K562 (cell line): ENCODE measurements around the gene MARK3. TPM values are rescaled to one million over a fixed set of nuclear protein-coding genes. Genes with fewer than 3 reads are reported as not detected.
A peak's percentile ranks its signal among the peaks of the same experiment; 100 is the strongest.

Experiments used
- FOXJ2 ChIP-seq: fragments of 200-800 bp; sonication (Bioruptor generic); IDR thresholded peaks from 2 replicates; pipeline ENCODE4 v1.6.1; 2016; ENCODE audit warnings: missing genetic modification characterization, missing compliant biosample characterization
- FOXK2 ChIP-seq, 2 experiments: fragments of 450-650 bp; IDR thresholded peaks in 1 of 2; conservative IDR thresholded peaks in 1 of 2; 2 replicates each; pipeline ENCODE4 v1.6.1; 2016; ENCODE audit warnings: low read depth in 2 of 2, mild to moderate bottlenecking in 1 of 2
- SREBF1 ChIP-seq: fragments of 150-350 bp; IDR thresholded peaks from 2 replicates; pipeline ENCODE4 v1.6.1; 2014; ENCODE audit warnings: antibody characterized with exemption, low read depth, low read length, borderline replicate concordance
- TAL1 ChIP-seq: fragments of 450-650 bp; IDR thresholded peaks from 2 replicates; pipeline ENCODE4 v1.6.1; 2016; ENCODE audit warnings: mild to moderate bottlenecking
- TEAD4 ChIP-seq, 2 experiments: sonication (generic) in 1 of 2; formaldehyde crosslinking in 1 of 2; IDR thresholded peaks; 2 replicates each; pipeline versions ENCODE4 v1.6.1 to v1.8.0; 2012 to 2022; ENCODE audit warnings: borderline replicate concordance in 1 of 2, inconsistent platforms in 1 of 2, low read length in 1 of 2, mild to moderate bottlenecking in 1 of 2, missing genetic modification reagents in 1 of 2
- THRAP3 ChIP-seq: fragments of 450-650 bp; IDR thresholded peaks from 2 replicates; pipeline ENCODE4 v1.6.1; 2016; ENCODE audit warnings: mild to moderate bottlenecking, inconsistent platforms, borderline replicate concordance
- ZBTB8A ChIP-seq: fragments of 450-650 bp; IDR thresholded peaks from 2 replicates; pipeline ENCODE4 v1.6.1; 2018; ENCODE audit warnings: mild to moderate bottlenecking, moderate library complexity; ENCODE audit not compliant: partially characterized antibody
- ZC3H8 ChIP-seq: fragments of 450-650 bp; IDR thresholded peaks from 2 replicates; pipeline ENCODE4 v1.6.1; 2017
- polyA plus RNA-seq, 8 experiments: library from polyadenylated mRNA; depleted of rRNA in 4 of 8; stranded (reverse) in 5 of 8; unstranded in 3 of 8; fragments of >200 nt; fragmentation: Nextera tagmentation in 2 of 8; fragmentation: Illumina TruSeq in 1 of 8; extraction: Ambion mirVana in 2 of 8; extraction: Trizol in 1 of 8; gene quantifications; 2 replicates each; pipeline versions ENCODE4 v1.2.1 to v1.2.3, GENCODE V29; 2011 to 2014; ENCODE audit warnings: inconsistent platforms in 1 of 8, missing spikeins in 1 of 8
- total RNA-seq, 7 experiments: library from RNA; depleted of rRNA in 6 of 7; stranded (reverse); fragments of >200 nt in 6 of 7; fragmentation: Illumina TruSeq in 2 of 7; extraction: Trizol in 2 of 7; gene quantifications; 2 replicates each; pipeline versions ENCODE4 v1.2.1 to v1.2.3, GENCODE V29; 2011 to 2021; ENCODE audit warnings: low replicate concordance in 1 of 7
- TF ChIP-seq, protein P1 (sequence below), 3 experiments: fragments of 200-800 bp in 1 of 3; fragments of 250-450 bp in 1 of 3; fragments of 450-650 bp in 1 of 3; sonication (Bioruptor Pico) in 1 of 3; sonication (Bioruptor generic) in 1 of 3; formaldehyde crosslinking in 1 of 3; IDR thresholded peaks; 2 replicates each; pipeline versions ENCODE4 v1.6.1 to v1.8.0; 2016 to 2022; ENCODE audit warnings: mild to moderate bottlenecking in 2 of 3, missing genetic modification characterization in 2 of 3, missing compliant biosample characterization in 1 of 3, moderate library complexity in 1 of 3
- TF ChIP-seq, protein P2 (sequence below): fragments of 250-450 bp; sonication (Bioruptor Pico); IDR thresholded peaks from 2 replicates; pipeline ENCODE4 v1.5.0; 2021; ENCODE audit warnings: mild to moderate bottlenecking, borderline replicate concordance
- TF ChIP-seq, protein P3 (sequence below): sonication (generic); formaldehyde crosslinking; IDR thresholded peaks from 2 replicates; pipeline ENCODE4 v1.8.1; 2023; ENCODE audit warnings: mild to moderate bottlenecking, missing genetic modification reagents, moderate library complexity
- TF ChIP-seq, protein P4 (sequence below): fragments of 200-400 bp; formaldehyde crosslinking; IDR thresholded peaks from 2 replicates; pipeline ENCODE4 v1.6.1; 2017; ENCODE audit warnings: mild to moderate bottlenecking, low read depth, low read length, moderate library complexity
- TF ChIP-seq, protein P5 (sequence below): fragments of 250-450 bp; sonication (Bioruptor Pico); IDR thresholded peaks from 2 replicates; pipeline ENCODE4 v1.4.0; 2020; ENCODE audit warnings: mild to moderate bottlenecking

MARK3 gene
- total and polyA plus RNA-seq, 9 of the 15 experiments (the other 6 are each of a cell fraction or from before 2014, with no cell fraction given) = 10.1 to 68.7 (median 56.3) TPM

DNA sequence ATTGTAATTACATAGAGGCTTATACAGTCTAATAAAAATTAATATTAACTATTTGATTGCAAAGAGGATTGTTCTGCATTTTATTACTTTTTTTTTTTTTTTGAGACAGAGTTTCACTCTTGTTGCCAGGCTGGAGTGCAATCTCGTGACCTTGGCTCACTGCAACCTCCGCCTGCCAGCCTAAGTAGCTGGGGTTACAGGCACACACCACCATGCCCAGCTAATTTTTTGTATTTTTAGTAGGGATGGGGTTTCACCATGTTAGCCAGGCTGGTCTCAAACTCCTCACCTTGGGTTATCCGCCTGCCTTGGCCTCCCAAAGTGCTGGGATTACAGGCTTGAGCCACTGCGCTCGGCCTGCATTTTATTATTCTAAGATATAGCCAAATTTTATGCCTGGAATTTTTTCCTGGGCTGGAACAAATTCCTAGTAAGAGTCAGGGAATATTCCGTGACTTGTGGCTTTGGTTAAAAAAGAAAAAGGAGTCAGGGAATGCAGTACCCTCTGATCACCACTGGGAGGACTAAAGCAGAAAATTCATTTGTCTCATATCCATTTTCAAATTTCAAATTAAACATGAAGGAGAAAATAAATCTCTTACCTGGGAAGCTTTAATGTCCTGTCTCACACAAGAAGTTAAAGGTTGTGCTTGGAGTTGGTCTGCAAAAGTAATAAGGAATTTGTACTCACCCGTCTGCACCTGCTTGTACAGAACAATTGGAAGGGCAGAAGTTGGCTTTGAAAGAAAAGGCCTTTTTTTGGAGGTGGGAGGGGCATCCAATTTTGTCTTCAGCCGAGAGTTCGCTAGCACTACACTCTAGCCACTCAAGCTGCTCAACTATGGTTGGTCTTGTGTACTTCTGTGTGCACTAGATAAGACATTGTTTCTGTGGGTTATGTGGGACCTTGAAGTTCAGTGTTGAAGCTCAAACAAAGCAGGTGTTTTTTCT is 8.7 kb downstream of the MARK3 start (continued):
- TF ChIP-seq FOXK2 (conservative IDR thresholded peaks at IDR 0.05 in 1 of 2, IDR thresholded peaks at IDR 0.05 in 1 of 2; ENCODE audit: low read depth in 2 of 2) (peak; percentile 82 to 84), TEAD4 (IDR thresholded peaks at IDR 0.05; ENCODE audit: low read length) (peak; percentile 87), TEAD4 (CRISPR knock-in tag; IDR thresholded peaks at IDR 0.05; ENCODE audit: borderline replicate concordance) (no peak), ZC3H8 (no peak), TAL1 (peak; percentile 82), SREBF1 (no peak), ZBTB8A (no peak), THRAP3 (no peak), FOXJ2 (peak; percentile 28; the same call in 1 of the 2 replicates)
- TF ChIP-seq, protein P1, sequence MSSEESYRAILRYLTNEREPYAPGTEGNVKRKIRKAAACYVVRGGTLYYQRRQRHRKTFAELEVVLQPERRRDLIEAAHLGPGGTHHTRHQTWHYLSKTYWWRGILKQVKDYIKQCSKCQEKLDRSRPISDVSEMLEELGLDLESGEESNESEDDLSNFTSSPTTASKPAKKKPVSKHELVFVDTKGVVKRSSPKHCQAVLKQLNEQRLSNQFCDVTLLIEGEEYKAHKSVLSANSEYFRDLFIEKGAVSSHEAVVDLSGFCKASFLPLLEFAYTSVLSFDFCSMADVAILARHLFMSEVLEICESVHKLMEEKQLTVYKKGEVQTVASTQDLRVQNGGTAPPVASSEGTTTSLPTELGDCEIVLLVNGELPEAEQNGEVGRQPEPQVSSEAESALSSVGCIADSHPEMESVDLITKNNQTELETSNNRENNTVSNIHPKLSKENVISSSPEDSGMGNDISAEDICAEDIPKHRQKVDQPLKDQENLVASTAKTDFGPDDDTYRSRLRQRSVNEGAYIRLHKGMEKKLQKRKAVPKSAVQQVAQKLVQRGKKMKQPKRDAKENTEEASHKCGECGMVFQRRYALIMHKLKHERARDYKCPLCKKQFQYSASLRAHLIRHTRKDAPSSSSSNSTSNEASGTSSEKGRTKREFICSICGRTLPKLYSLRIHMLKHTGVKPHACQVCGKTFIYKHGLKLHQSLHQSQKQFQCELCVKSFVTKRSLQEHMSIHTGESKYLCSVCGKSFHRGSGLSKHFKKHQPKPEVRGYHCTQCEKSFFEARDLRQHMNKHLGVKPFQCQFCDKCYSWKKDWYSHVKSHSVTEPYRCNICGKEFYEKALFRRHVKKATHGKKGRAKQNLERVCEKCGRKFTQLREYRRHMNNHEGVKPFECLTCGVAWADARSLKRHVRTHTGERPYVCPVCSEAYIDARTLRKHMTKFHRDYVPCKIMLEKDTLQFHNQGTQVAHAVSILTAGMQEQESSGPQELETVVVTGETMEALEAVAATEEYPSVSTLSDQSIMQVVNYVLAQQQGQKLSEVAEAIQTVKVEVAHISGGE (CRISPR knock-in tag; IDR thresholded peaks at IDR 0.05) = no peak
- TF ChIP-seq, protein P2, sequence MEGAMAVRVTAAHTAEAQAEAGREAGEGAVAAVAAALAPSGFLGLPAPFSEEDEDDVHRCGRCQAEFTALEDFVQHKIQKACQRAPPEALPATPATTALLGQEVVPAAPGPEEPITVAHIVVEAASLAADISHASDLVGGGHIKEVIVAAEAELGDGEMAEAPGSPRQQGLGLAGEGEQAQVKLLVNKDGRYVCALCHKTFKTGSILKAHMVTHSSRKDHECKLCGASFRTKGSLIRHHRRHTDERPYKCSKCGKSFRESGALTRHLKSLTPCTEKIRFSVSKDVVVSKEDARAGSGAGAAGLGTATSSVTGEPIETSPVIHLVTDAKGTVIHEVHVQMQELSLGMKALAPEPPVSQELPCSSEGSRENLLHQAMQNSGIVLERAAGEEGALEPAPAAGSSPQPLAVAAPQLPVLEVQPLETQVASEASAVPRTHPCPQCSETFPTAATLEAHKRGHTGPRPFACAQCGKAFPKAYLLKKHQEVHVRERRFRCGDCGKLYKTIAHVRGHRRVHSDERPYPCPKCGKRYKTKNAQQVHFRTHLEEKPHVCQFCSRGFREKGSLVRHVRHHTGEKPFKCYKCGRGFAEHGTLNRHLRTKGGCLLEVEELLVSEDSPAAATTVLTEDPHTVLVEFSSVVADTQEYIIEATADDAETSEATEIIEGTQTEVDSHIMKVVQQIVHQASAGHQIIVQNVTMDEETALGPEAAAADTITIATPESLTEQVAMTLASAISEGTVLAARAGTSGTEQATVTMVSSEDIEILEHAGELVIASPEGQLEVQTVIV = no peak
- TF ChIP-seq, protein P3, sequence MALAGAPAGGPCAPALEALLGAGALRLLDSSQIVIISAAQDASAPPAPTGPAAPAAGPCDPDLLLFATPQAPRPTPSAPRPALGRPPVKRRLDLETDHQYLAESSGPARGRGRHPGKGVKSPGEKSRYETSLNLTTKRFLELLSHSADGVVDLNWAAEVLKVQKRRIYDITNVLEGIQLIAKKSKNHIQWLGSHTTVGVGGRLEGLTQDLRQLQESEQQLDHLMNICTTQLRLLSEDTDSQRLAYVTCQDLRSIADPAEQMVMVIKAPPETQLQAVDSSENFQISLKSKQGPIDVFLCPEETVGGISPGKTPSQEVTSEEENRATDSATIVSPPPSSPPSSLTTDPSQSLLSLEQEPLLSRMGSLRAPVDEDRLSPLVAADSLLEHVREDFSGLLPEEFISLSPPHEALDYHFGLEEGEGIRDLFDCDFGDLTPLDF = no peak
- TF ChIP-seq, protein P4, sequence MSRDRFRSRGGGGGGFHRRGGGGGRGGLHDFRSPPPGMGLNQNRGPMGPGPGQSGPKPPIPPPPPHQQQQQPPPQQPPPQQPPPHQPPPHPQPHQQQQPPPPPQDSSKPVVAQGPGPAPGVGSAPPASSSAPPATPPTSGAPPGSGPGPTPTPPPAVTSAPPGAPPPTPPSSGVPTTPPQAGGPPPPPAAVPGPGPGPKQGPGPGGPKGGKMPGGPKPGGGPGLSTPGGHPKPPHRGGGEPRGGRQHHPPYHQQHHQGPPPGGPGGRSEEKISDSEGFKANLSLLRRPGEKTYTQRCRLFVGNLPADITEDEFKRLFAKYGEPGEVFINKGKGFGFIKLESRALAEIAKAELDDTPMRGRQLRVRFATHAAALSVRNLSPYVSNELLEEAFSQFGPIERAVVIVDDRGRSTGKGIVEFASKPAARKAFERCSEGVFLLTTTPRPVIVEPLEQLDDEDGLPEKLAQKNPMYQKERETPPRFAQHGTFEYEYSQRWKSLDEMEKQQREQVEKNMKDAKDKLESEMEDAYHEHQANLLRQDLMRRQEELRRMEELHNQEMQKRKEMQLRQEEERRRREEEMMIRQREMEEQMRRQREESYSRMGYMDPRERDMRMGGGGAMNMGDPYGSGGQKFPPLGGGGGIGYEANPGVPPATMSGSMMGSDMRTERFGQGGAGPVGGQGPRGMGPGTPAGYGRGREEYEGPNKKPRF = no peak
- TF ChIP-seq, protein P5, sequence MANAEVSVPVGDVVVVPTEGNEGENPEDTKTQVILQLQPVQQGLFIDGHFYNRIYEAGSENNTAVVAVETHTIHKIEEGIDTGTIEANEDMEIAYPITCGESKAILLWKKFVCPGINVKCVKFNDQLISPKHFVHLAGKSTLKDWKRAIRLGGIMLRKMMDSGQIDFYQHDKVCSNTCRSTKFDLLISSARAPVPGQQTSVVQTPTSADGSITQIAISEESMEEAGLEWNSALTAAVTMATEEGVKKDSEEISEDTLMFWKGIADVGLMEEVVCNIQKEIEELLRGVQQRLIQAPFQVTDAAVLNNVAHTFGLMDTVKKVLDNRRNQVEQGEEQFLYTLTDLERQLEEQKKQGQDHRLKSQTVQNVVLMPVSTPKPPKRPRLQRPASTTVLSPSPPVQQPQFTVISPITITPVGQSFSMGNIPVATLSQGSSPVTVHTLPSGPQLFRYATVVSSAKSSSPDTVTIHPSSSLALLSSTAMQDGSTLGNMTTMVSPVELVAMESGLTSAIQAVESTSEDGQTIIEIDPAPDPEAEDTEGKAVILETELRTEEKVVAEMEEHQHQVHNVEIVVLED (CRISPR knock-in tag) = no peak
